Choroid plexus epithelial cell (primary cell): ENCODE measurements around the gene PM20D2.
A peak's percentile ranks its signal among the peaks of the same experiment; 100 is the strongest.

Experiments
- DNase-seq: peaks from one replicate; pipeline ENCODE4 v3.0.0-alpha.2; 2010; ENCODE audit warnings: low read depth
- H3K4me3 ChIP-seq: 2 replicates; pipeline ENCODE4 v1.5.1; 2011; ENCODE audit warnings: low read depth, mild to moderate bottlenecking, control low read depth, low read length, moderate library complexity
- TF ChIP-seq, protein P1 (sequence below): conservative IDR thresholded peaks from 2 replicates; pipeline ENCODE4 v1.5.1; 2011; ENCODE audit warnings: low read depth, mild to moderate bottlenecking, control low read depth, inconsistent platforms, low read length, moderate library complexity

Gene PM20D2

DNA sequence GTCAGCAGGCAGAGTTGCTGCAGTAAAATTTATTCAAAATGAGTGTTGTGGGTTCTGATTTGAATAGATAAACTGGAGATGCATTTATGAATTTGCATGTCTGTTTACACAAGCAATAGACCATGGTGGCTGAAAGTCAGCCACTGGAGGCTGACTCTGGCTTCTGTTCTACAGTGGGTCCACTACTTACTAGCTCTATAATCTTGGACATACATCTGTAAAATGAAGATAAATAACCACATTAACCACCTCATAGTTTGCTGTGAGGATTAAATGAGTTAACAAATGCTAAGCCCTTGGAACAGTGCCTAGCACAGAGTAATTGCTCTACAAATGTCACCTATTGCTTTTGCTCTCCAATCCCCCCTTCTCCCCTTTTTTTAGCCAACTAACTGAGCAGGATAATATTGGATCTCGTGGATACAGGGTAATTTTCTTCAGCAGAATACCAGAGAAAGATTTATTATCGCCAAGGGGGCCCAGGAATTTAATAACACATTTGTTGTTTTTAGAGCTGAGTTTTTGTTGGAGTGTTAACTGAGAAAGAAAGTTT lies 1.4 kb upstream of the PM20D2 start:
- DNase-seq, result no peak

DNA sequence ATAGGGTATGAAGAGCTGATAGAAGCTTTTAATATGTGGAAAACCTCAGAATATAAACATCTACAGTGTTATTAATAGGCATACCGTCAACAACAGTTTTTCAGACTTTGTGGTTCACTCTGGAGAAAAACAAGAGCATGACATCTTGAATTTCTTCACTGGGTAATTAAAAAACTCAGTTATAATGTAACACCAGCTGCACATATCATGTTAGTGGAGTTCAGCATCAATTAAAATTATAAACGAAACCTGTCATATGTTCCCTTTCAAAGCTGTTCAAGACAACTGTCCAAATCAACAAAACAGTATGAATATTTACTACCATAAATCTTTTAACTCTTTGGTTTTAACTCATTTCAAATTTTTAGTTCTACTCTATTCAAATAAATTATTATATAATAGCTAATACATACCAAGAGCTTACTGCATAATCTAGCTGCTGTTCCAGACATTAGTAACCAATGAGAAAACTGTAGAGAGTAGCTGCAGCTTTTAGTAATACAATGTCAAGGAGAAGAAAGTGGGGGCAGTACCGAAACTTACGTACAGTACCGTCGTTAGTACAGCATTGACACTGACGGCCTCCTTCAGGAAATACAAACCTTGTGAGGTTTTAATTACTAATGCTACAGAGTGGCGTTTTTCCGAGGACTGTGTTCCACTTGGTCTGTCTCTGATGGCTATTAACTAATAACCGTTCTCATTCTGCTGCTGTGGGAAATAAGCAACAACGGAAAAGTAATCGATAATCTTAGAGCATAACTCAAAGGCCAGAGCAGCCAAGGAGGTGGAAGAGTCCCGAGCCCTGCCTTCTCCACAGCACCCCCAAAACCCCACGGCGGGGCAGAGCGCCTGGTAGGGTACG lies 532 bp upstream of the PM20D2 start:
- TF ChIP-seq, protein P1, sequence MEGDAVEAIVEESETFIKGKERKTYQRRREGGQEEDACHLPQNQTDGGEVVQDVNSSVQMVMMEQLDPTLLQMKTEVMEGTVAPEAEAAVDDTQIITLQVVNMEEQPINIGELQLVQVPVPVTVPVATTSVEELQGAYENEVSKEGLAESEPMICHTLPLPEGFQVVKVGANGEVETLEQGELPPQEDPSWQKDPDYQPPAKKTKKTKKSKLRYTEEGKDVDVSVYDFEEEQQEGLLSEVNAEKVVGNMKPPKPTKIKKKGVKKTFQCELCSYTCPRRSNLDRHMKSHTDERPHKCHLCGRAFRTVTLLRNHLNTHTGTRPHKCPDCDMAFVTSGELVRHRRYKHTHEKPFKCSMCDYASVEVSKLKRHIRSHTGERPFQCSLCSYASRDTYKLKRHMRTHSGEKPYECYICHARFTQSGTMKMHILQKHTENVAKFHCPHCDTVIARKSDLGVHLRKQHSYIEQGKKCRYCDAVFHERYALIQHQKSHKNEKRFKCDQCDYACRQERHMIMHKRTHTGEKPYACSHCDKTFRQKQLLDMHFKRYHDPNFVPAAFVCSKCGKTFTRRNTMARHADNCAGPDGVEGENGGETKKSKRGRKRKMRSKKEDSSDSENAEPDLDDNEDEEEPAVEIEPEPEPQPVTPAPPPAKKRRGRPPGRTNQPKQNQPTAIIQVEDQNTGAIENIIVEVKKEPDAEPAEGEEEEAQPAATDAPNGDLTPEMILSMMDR, result no peak
- peak overlapping the region; percentile 66 for H3K4me3 ChIP-seq
- peak; percentile 42 for DNase-seq

More for the DNA sequence above, 1.4 kb upstream of the PM20D2 start:
- TF ChIP-seq, protein P1, result no peak
- H3K4me3 ChIP-seq, result no peak overlapping the region

DNA sequence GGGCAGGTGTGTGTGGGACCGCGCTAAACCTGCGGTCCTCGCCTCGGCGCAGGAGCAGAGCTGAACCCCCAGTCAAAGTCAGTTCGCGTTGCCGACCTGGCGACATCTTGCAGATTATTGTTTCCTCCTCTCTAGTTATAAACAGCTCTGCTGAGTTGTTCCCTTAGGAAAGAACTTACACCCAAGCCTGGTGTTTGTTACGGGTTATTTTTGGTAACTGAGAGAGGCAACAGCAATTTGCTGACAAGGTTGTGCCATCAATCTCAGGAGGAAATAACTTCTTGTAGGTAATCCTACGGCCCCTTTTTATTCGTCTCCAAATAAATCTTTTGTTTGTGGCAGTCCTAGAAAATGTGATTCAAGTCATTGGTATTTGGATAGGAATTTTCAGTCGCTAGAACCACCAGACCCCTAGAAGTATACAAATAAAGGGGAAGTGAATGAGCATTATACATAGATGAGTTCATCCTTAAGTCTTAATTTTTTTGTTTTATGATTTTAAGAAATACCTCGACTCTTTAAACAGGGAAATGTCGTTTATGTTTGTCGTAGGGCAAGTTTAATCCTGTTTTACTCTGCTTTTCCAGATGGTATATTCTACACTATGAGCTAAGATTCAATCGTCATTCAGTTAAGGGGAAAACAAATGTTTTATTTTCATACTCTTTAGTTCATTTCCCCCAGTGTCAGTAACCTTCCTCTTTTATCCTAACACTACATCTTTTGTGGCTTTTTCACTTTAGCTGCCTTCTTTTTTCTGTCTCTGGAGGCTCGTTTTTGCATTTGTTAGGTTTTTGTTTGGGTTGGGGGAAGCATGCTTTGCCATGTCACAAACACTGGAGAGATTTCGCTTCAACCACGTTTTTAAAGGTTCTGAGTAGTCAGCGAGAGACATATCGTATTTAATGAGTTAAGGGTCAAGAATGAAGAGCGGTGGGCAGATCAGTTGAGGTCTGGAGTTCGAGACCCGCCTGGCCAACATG lies 1.2 kb downstream of the PM20D2 start:
- DNase-seq, result peak; percentile 61
- H3K4me3 ChIP-seq, result peak overlapping the region; percentile 66
- TF ChIP-seq, protein P1, result no peak

DNA sequence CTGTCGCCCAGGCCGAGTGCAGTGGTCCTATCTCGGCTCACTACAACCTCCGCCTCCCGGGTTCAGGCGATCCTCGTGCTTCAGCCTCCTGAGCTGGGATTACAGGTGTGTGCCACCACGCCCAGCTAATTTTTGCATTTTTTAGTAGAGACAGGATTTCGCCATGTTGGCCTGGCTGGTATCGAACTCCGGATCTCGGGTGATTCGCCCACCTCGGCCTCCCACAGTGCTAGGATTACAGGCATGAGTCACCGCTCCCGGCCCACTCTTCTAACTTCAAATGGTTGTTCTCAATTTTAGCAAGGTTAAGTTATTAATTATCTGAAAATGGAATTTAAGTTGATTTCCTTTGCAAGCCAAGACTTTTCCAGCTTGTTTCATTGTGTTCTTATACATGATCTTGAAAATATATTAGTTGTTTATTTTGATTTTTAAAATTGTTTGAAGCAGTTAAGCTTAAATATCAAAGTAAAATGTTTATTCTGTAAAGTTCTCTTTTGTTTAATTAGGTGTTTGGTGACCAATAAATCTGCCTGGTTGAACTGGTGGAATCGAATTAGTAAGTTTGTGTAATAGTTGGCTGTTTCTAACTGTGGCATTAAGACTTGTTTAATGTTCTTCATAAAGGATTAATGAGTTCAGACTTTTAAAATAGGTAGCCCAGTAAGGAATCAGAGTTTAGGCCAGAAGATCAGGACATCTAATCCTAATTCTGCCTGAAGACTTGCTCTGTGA lies 2.3 kb downstream of the PM20D2 start:
- DNase-seq, result no peak

DNA sequence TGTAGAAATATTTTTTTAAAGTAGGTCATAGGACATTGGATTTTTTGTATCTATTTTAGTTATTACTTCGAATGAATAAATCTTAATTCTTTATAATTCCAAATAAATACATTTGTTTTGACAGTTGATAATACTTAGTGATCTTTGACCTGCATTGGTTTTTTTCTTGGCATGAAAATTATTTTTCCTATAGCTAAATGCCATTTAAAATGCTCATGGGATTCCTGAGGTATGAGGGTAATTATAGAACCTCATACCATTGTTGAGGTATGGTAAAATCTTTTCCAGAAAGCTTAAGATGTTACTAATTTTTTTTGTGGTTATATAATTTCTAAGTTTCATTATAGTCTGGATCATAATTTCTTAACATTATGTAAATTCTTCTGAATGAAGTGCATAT lies 8.3 kb downstream of the PM20D2 start:
- TF ChIP-seq, protein P1, result no peak
- DNase-seq, result peak; percentile 35
- H3K4me3 ChIP-seq, result no peak overlapping the region

More for the DNA sequence above, 2.3 kb downstream of the PM20D2 start:
- TF ChIP-seq, protein P1, result no peak
- H3K4me3 ChIP-seq, result no peak overlapping the region
